GM18520 (cell line): ENCODE measurements around the gene USP16.
A peak's percentile ranks its signal among the peaks of the same experiment; 100 is the strongest.
"Not testable (repeated sequence)": the region's sequence is repeated elsewhere in the genome, so short reads cannot be mapped to it uniquely, and the experiment has no call there.

Source experiments
- ATAC-seq: cut with Tn5 transposase; IDR thresholded peaks from one replicate; pipeline ENCODE4 v1.9.1; 2021; ENCODE audit not compliant: unreplicated experiment

USP16 gene

GRCh38 chr21:29024474-29025327 is at the start of gene USP16:
USP16 (plus strand) TSS chr21:29024668; CDS start chr21:29027914, 3,246 bp downstream.
- ATAC-seq: peak; percentile 97

- no peak for ATAC-seq
Observed at GRCh38 chr21:28975397-28975796, 49.1 kb upstream of the USP16 start.

- ATAC-seq: no peak
Observed at GRCh38 chr21:28979092-28979491, 45.4 kb upstream of the USP16 start.

- ATAC-seq: no peak
Observed at GRCh38 chr21:28982637-28983036, 41.8 kb upstream of the USP16 start.

- no peak for ATAC-seq
Observed at GRCh38 chr21:28986677-28987076, 37.8 kb upstream of the USP16 start.

GRCh38 chr21:28988146-28988545 is 36.3 kb upstream of the USP16 start:
- not testable (repeated sequence) for ATAC-seq

- ATAC-seq: no peak
Observed at GRCh38 chr21:28991861-28992525, 32.5 kb upstream of the USP16 start.

GRCh38 chr21:28992526-28993292 is 31.8 kb upstream of the USP16 start, which contains the start of gene LTN1:
LTN1 (minus strand) TSS chr21:28992877; CDS start chr21:28992805, 72 bp downstream.
- ATAC-seq: peak; percentile 97

- no peak for ATAC-seq
Observed at GRCh38 chr21:28993293-28993629, 31.2 kb upstream of the USP16 start.

GRCh38 chr21:29002442-29003144 is 21.9 kb upstream of the USP16 start:
- ATAC-seq: peak; percentile 99

- no peak for ATAC-seq
Observed at GRCh38 chr21:29005696-29006095, 18.8 kb upstream of the USP16 start.

GRCh38 chr21:29007135-29007534 is 17.3 kb upstream of the USP16 start:
- no peak for ATAC-seq

- no peak for ATAC-seq
Observed at GRCh38 chr21:29007810-29008209, 16.7 kb upstream of the USP16 start.

GRCh38 chr21:29008367-29008766 is 16.1 kb upstream of the USP16 start:
- ATAC-seq: no peak

GRCh38 chr21:29011236-29011635 is 13.2 kb upstream of the USP16 start:
- ATAC-seq: not testable (repeated sequence)

- no peak for ATAC-seq
Observed at GRCh38 chr21:29017639-29018237, 6.7 kb upstream of the USP16 start.

GRCh38 chr21:29018540-29018939 is 5.9 kb upstream of the USP16 start:
- ATAC-seq: no peak

- no peak for ATAC-seq
Observed at GRCh38 chr21:29022166-29022565, 2.3 kb upstream of the USP16 start.

GRCh38 chr21:29025328-29025713 is 853 bp downstream of the USP16 start:
- no peak for ATAC-seq

GRCh38 chr21:29029524-29029923 is 5.1 kb downstream of the USP16 start:
- no peak for ATAC-seq

- no peak for ATAC-seq
Observed at GRCh38 chr21:29030909-29031308, 6.4 kb downstream of the USP16 start.
